PC-3 (cell line): ENCODE results near the gene BRD9.

Source experiments
- EZH2 ChIP-seq: fragments of 300-600 bp; sonication (generic); IDR thresholded peaks from one replicate; pipeline ENCODE4 v1.6.1; 2017; ENCODE audit warnings: antibody characterized with exemption, mild to moderate bottlenecking, low read length; ENCODE audit not compliant: unreplicated experiment
- EZH2phosphoT487 ChIP-seq: fragments of 300-600 bp; sonication (generic); IDR thresholded peaks from 2 replicates; pipeline ENCODE4 v1.6.1; 2018; ENCODE audit warnings: mild to moderate bottlenecking, antibody characterized with exemption, low read length, borderline replicate concordance
- TF ChIP-seq, protein P1 (sequence below): fragments of 300-600 bp; sonication (generic); conservative IDR thresholded peaks from 2 replicates; pipeline ENCODE4 v1.5.1; 2017; ENCODE audit warnings: antibody characterized with exemption, low read depth, mild to moderate bottlenecking, low read length

DNA sequence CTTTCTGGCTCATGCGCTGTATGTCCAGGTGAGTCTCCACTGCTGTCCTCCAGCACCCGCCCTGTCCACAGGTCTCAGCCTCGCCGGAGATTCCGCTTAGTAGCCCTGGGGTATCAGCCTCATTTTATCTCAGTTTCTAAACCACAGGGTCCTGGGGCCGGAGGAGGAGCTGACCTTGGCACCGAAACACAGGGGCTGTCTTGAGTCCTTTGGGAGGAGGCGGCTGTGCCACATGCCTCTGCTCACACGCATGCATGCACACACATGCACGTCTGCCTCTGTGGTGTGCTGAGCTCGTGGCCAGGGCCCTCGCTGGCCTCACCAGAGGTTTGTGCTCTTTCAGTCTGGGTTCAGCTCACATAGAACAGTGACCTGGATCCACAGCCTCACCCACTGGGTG, 23.3 kb upstream of the BRD9 start:
- TF ChIP-seq, protein P1, sequence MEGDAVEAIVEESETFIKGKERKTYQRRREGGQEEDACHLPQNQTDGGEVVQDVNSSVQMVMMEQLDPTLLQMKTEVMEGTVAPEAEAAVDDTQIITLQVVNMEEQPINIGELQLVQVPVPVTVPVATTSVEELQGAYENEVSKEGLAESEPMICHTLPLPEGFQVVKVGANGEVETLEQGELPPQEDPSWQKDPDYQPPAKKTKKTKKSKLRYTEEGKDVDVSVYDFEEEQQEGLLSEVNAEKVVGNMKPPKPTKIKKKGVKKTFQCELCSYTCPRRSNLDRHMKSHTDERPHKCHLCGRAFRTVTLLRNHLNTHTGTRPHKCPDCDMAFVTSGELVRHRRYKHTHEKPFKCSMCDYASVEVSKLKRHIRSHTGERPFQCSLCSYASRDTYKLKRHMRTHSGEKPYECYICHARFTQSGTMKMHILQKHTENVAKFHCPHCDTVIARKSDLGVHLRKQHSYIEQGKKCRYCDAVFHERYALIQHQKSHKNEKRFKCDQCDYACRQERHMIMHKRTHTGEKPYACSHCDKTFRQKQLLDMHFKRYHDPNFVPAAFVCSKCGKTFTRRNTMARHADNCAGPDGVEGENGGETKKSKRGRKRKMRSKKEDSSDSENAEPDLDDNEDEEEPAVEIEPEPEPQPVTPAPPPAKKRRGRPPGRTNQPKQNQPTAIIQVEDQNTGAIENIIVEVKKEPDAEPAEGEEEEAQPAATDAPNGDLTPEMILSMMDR = no peak
- no peak for TF ChIP-seq EZH2
- no peak for TF ChIP-seq EZH2phosphoT487
